Stomach (tissue), 4 donors: ENCODE results near the gene NRXN2.

Source experiments
- POLR2A ChIP-seq, 4 donors: fragments of 450-650 bp; IDR thresholded peaks; one replicate each; pipeline ENCODE4 v1.6.1; 2016; ENCODE audit warnings: antibody characterized with exemption in 4 of 4, control low read depth in 2 of 4, mild to moderate bottlenecking in 1 of 4, moderate library complexity in 1 of 4
- TF ChIP-seq, protein P1 (sequence below), 7 experiments: fragments of 450-650 bp in 4 of 7; fragments of 200-600 bp in 3 of 7; sonication (generic) in 3 of 7; IDR thresholded peaks; one replicate each; pipeline ENCODE4 v1.5.1; 2016 to 2019; ENCODE audit warnings: antibody characterized with exemption in 7 of 7, control low read depth in 2 of 7, mild to moderate bottlenecking in 1 of 7

DNA sequence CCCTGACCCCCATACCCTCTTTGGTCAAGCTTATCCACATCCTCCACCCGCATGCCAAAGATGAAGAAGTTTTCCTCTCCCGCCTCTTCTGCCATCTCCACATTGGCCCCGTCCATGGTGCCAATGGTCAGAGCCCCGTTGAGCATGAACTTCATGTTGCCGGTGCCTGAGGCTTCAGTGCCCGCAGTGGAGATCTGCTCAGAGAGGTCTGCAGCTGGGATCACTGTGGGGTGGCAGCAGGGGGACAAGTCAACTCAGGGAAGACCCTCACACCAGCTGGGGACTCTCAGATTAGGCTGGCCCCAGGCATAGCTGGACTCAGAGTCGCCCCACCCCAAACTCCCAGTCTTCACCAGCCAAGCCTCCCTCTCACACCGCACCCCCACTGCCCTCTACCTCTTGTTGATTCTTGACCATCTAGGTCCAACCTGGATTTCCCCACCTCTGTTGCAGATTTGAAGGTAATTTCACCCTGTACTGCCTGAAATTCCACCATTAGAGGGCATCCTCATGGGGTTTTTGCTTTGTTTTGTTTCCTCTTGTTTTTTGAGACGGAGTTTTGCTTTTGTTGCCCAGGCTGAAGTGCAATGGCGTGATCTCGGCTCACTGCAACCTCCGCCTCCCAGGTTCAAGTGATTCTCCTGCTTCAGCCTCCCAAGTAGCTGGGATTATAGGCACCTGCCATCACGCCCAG is 27.5 kb upstream of the NRXN2 start:
- TF ChIP-seq, protein P1, sequence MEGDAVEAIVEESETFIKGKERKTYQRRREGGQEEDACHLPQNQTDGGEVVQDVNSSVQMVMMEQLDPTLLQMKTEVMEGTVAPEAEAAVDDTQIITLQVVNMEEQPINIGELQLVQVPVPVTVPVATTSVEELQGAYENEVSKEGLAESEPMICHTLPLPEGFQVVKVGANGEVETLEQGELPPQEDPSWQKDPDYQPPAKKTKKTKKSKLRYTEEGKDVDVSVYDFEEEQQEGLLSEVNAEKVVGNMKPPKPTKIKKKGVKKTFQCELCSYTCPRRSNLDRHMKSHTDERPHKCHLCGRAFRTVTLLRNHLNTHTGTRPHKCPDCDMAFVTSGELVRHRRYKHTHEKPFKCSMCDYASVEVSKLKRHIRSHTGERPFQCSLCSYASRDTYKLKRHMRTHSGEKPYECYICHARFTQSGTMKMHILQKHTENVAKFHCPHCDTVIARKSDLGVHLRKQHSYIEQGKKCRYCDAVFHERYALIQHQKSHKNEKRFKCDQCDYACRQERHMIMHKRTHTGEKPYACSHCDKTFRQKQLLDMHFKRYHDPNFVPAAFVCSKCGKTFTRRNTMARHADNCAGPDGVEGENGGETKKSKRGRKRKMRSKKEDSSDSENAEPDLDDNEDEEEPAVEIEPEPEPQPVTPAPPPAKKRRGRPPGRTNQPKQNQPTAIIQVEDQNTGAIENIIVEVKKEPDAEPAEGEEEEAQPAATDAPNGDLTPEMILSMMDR (IDR thresholded peaks at IDR 0.05) = no peak
- no peak for TF ChIP-seq POLR2A (IDR thresholded peaks at IDR 0.05)
